ENCODE measurements around the gene MRPL47.
"Not testable (repeated sequence)": the region's sequence is repeated elsewhere in the genome, so short reads cannot be mapped to it uniquely, and the experiment has no call there.

MRPL47 gene

DNA sequence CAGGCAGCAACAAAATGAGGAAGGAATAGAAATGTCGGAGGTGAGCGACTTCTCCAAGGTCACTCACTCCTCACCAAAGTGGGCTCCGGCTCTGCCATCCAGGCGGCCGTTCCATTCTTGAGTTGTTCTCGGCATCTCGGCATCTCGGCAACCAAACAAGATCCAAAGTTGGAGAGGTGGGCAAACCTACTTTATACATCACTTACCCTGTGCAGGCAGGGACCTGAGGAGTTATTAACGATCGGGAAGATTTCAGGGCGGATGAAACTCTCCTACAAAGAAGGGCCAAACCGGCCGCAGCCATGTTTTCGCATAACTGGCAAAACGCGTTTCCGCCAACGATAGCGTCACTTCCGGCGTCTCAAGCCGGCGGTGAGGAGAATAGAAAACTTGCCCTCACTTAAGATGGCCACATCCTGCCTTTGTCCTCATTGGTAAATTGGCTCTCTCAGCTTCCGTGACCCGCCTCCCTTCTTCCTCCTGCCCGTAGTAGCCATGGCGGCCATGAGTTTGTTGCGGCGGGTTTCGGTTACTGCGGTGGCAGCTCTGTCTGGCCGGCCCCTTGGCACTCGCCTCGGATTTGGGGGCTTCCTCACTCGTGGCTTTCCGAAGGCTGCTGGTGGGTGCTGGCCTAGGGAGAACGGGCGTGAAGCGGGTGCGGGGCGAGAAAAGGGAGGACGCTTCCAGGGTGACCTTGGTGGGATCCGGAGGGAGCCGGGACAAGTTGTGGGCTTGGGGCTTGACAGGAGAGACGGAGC lies at the start of gene MRPL47, which contains the start of gene NDUFB5:
TSS of gene MRPL47 (minus strand) at position 318 of the 758 bp plus-strand sequence. CDS start at position 304, 14 bp downstream.
TSS of gene NDUFB5 (plus strand) at position 474 of the 758 bp plus-strand sequence. CDS start at position 496, 22 bp downstream.
- Histone ChIP-seq H3K9ac (ENCODE audit: low read length in 5 of 5) (peak within 1 kb of the TSS; percentile 51 to 99 (median 97)), H3K36me3 (ENCODE audit: control insufficient read depth in 5 of 5, insufficient read depth in 5 of 5, low read length in 5 of 5) (peaks cover 7 to 26% (median 21%) of the 10 kb centered on the region in 5 donors), H3K4me1 (ENCODE audit: control insufficient read depth in 5 of 5, insufficient read depth in 5 of 5, low read length in 5 of 5) (peaks cover 1 to 36% (median 29%) of the 10 kb centered on the region in 5 donors), H3K9me3 (ENCODE audit: control insufficient read depth in 5 of 5, low read length in 5 of 5) (no peaks in the 10 kb centered on the region), H3K27ac (ENCODE audit: low read depth, low read length) (peak within 1 kb of the TSS; percentile 95), H3K4me3 (ENCODE audit: low read depth in 1 of 5, low read length in 5 of 5) (peak within 1 kb of the TSS; percentile 98 to 100 (median 99)), H3K27me3 (ENCODE audit: control insufficient read depth in 5 of 5, insufficient read depth in 4 of 5, low read length in 5 of 5) (no peaks in the 10 kb centered on the region)

DNA sequence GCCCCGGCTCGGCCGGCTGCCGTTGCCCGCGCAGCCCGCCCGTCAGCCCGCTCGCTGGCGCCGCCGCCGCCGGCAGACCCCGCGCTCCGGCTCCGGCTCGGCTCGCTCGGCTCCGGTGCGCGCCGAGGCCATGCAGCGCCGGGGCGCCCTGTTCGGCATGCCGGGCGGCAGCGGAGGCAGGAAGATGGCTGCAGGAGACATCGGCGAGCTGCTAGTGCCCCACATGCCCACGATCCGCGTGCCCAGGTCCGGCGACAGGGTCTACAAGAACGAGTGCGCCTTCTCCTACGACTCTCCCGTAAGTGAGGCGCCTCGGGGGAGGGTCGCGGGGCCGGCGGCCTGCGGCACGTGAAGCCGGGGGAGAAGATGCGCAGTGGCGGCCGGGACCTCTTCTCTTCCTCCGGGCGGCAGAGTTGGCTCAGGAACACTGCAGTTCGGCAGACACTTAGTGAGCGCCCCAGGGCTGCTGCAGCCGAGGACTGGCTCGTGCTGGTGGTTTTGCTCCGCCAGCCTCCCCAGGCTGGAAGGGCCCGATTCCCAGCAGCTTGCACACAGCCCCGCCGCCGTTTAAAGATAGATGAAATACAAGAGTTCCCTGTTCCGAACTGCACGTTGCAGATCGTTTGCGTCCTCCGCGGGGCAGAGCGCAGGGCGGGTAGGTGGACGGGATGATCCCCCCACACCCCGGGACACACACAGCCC lies 48.8 kb upstream of the MRPL47 start:
- H3K4me1 ChIP-seq (ENCODE audit: control insufficient read depth in 5 of 5, insufficient read depth in 5 of 5, low read length in 5 of 5): peaks cover 0 to 20% (median 17%) of the 10 kb centered on the region in 5 donors
- H3K9ac ChIP-seq (ENCODE audit: low read length in 5 of 5): peak overlapping the region; percentile 22 to 84 (median 79)
- H3K9me3 ChIP-seq (ENCODE audit: control insufficient read depth in 5 of 5, low read length in 5 of 5): no peaks in the 10 kb centered on the region
- no peaks in the 10 kb centered on the region for H3K27me3 ChIP-seq (ENCODE audit: control insufficient read depth in 5 of 5, insufficient read depth in 4 of 5, low read length in 5 of 5)
- H3K27ac ChIP-seq (ENCODE audit: low read depth, low read length): peak overlapping the region; percentile 95
- H3K36me3 ChIP-seq (ENCODE audit: control insufficient read depth in 5 of 5, insufficient read depth in 5 of 5, low read length in 5 of 5): no peaks in the 10 kb centered on the region
- H3K4me3 ChIP-seq (ENCODE audit: low read depth in 1 of 5, low read length in 5 of 5): peak overlapping the region; percentile 80 to 99 (median 95)

GRCh38 chr3:179652447-179653095 lies 48.1 kb upstream of the MRPL47 start, which contains the start of gene USP13:
Gene USP13 (plus strand): TSS chr3:179653040. CDS start chr3:179653226, 186 bp downstream.
- no peaks in the 10 kb centered on the region for H3K27me3 ChIP-seq (ENCODE audit: control insufficient read depth in 5 of 5, insufficient read depth in 4 of 5, low read length in 5 of 5)
- peak within 1 kb of the TSS; percentile 52 to 84 (median 79) for H3K9ac ChIP-seq (ENCODE audit: low read length in 5 of 5)
- peak within 1 kb of the TSS; percentile 95 for H3K27ac ChIP-seq (ENCODE audit: low read depth, low read length)
- H3K4me1 ChIP-seq (ENCODE audit: control insufficient read depth in 5 of 5, insufficient read depth in 5 of 5, low read length in 5 of 5): peaks cover 0 to 20% (median 17%) of the 10 kb centered on the region in 5 donors
- peak within 1 kb of the TSS; percentile 81 to 99 (median 95) for H3K4me3 ChIP-seq (ENCODE audit: low read depth in 1 of 5, low read length in 5 of 5)
- no peaks in the 10 kb centered on the region for H3K36me3 ChIP-seq (ENCODE audit: control insufficient read depth in 5 of 5, insufficient read depth in 5 of 5, low read length in 5 of 5)
- H3K9me3 ChIP-seq (ENCODE audit: control insufficient read depth in 5 of 5, low read length in 5 of 5): no peaks in the 10 kb centered on the region

GRCh38 chr3:179651687-179652446 lies 47.4 kb upstream of the MRPL47 start:
- Histone ChIP-seq H3K9me3 (ENCODE audit: control insufficient read depth in 5 of 5, low read length in 5 of 5) (no peaks in the 10 kb centered on the region), H3K9ac (ENCODE audit: low read length in 5 of 5) (peak overlapping the region; percentile 38 to 72 (median 70)), H3K27ac (ENCODE audit: low read depth, low read length) (peak overlapping the region; percentile 87), H3K4me1 (ENCODE audit: control insufficient read depth in 5 of 5, insufficient read depth in 5 of 5, low read length in 5 of 5) (peaks cover 0 to 20% (median 17%) of the 10 kb centered on the region in 5 donors), H3K4me3 (ENCODE audit: low read depth in 1 of 5, low read length in 5 of 5) (peak overlapping the region; percentile 71 to 96 (median 81)), H3K36me3 (ENCODE audit: control insufficient read depth in 5 of 5, insufficient read depth in 5 of 5, low read length in 5 of 5) (no peaks in the 10 kb centered on the region), H3K27me3 (ENCODE audit: control insufficient read depth in 5 of 5, insufficient read depth in 4 of 5, low read length in 5 of 5) (no peaks in the 10 kb centered on the region)

- Histone ChIP-seq H3K27me3 (ENCODE audit: control insufficient read depth in 5 of 5, insufficient read depth in 4 of 5, low read length in 5 of 5) (no peaks in the 10 kb centered on the region), H3K9me3 (ENCODE audit: control insufficient read depth in 5 of 5, low read length in 5 of 5) (no peaks in the 10 kb centered on the region)
These were observed 41.7 kb upstream of the MRPL47 start for GRCh38 chr3:179646177-179646576.

GRCh38 chr3:179643837-179644236 lies 39.4 kb upstream of the MRPL47 start:
- H3K36me3 ChIP-seq (ENCODE audit: control insufficient read depth in 5 of 5, insufficient read depth in 5 of 5, low read length in 5 of 5); H3K4me1 ChIP-seq (ENCODE audit: control insufficient read depth in 5 of 5, insufficient read depth in 5 of 5, low read length in 5 of 5); H3K9me3 ChIP-seq (ENCODE audit: control insufficient read depth in 5 of 5, low read length in 5 of 5); H3K27me3 ChIP-seq (ENCODE audit: control insufficient read depth in 5 of 5, insufficient read depth in 4 of 5, low read length in 5 of 5); H3K9ac ChIP-seq (ENCODE audit: low read length in 5 of 5); H3K4me3 ChIP-seq (ENCODE audit: low read depth in 1 of 5, low read length in 5 of 5); H3K27ac ChIP-seq (ENCODE audit: low read depth, low read length): not testable (repeated sequence)

More at GRCh38 chr3:179646177-179646576, 41.7 kb upstream of the MRPL47 start:
- Histone ChIP-seq H3K27ac (ENCODE audit: low read depth, low read length) (no peak overlapping the region), H3K4me3 (ENCODE audit: low read depth in 1 of 5, low read length in 5 of 5) (no peak overlapping the region), H3K9ac (ENCODE audit: low read length in 5 of 5) (no peak overlapping the region), H3K36me3 (ENCODE audit: control insufficient read depth in 5 of 5, insufficient read depth in 5 of 5, low read length in 5 of 5) (no peaks in the 10 kb centered on the region), H3K4me1 (ENCODE audit: control insufficient read depth in 5 of 5, insufficient read depth in 5 of 5, low read length in 5 of 5) (no peaks in the 10 kb centered on the region)

GRCh38 chr3:179642871-179643270 lies 38.4 kb upstream of the MRPL47 start:
- Histone ChIP-seq H3K9me3 (ENCODE audit: control insufficient read depth in 5 of 5, low read length in 5 of 5) (no peaks in the 10 kb centered on the region), H3K27ac (ENCODE audit: low read depth, low read length) (no peak overlapping the region), H3K36me3 (ENCODE audit: control insufficient read depth in 5 of 5, insufficient read depth in 5 of 5, low read length in 5 of 5) (no peaks in the 10 kb centered on the region), H3K27me3 (ENCODE audit: control insufficient read depth in 5 of 5, insufficient read depth in 4 of 5, low read length in 5 of 5) (no peaks in the 10 kb centered on the region), H3K4me3 (ENCODE audit: low read depth in 1 of 5, low read length in 5 of 5) (no peak overlapping the region), H3K9ac (ENCODE audit: low read length in 5 of 5) (no peak overlapping the region), H3K4me1 (ENCODE audit: control insufficient read depth in 5 of 5, insufficient read depth in 5 of 5, low read length in 5 of 5) (no peaks in the 10 kb centered on the region)

- H3K4me1 ChIP-seq (ENCODE audit: control insufficient read depth in 5 of 5, insufficient read depth in 5 of 5, low read length in 5 of 5): no peaks in the 10 kb centered on the region
- no peaks in the 10 kb centered on the region for H3K9me3 ChIP-seq (ENCODE audit: control insufficient read depth in 5 of 5, low read length in 5 of 5)
- H3K4me3 ChIP-seq (ENCODE audit: low read depth in 1 of 5, low read length in 5 of 5): no peak overlapping the region
- H3K36me3 ChIP-seq (ENCODE audit: control insufficient read depth in 5 of 5, insufficient read depth in 5 of 5, low read length in 5 of 5): no peaks in the 10 kb centered on the region
- H3K9ac ChIP-seq (ENCODE audit: low read length in 5 of 5): no peak overlapping the region
- H3K27ac ChIP-seq (ENCODE audit: low read depth, low read length): no peak overlapping the region
- H3K27me3 ChIP-seq (ENCODE audit: control insufficient read depth in 5 of 5, insufficient read depth in 4 of 5, low read length in 5 of 5): no peaks in the 10 kb centered on the region
These were observed 36.0 kb upstream of the MRPL47 start for GRCh38 chr3:179640469-179640868.

DNA sequence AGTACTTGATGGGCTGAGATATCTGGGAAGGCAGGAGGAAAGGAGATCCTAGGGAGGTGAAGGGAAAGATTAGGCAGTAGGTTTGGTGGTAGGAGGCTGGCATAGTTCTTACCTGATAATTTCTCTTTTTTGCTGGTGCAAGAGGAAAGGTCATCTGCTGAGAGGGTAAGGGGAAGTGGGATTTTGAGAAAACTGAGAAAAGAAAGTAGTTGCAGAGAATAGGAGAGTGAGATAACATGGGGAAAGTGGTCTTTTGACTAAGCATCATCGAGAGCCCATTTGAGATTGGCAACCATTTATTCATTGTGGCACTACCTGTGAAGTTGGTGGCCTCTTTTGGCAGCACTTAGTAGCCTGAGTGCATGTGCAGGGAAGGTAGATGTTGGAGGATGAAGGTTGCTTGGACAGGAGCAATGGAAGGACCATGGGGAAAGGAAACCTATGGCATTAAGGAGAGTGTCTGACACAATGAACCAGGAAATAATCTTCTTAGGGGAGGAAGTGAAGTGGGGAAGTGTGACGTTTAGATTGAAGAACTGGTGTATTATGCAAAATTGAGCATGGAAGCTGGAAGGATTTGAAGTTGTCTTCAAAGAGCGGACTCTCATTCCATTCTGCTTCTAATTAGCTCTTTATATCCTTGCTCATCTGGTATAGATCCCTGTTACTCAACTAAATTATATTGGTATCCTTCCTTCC lies 26.5 kb upstream of the MRPL47 start:
- Histone ChIP-seq H3K4me1 (ENCODE audit: control insufficient read depth in 5 of 5, insufficient read depth in 5 of 5, low read length in 5 of 5) (no peaks in the 10 kb centered on the region), H3K9ac (ENCODE audit: low read length in 5 of 5) (no peak overlapping the region), H3K36me3 (ENCODE audit: control insufficient read depth in 5 of 5, insufficient read depth in 5 of 5, low read length in 5 of 5) (peaks cover 0 to 4% (median 1%) of the 10 kb centered on the region in 5 donors), H3K4me3 (ENCODE audit: low read depth in 1 of 5, low read length in 5 of 5) (no peak overlapping the region), H3K27ac (ENCODE audit: low read depth, low read length) (no peak overlapping the region), H3K27me3 (ENCODE audit: control insufficient read depth in 5 of 5, insufficient read depth in 4 of 5, low read length in 5 of 5) (no peaks in the 10 kb centered on the region), H3K9me3 (ENCODE audit: control insufficient read depth in 5 of 5, low read length in 5 of 5) (no peaks in the 10 kb centered on the region)

All from subcutaneous abdominal adipose tissue (tissue), 5 donors.